ENCODE results near the gene HAUS3. TPM values are rescaled to one million over a fixed set of nuclear protein-coding genes. Genes with fewer than 3 reads are reported as not detected.

The HAUS3 gene
- total and polyA plus RNA-seq, 2 experiments from 2014 or later, result 21.4 to 36.0 TPM

DNA sequence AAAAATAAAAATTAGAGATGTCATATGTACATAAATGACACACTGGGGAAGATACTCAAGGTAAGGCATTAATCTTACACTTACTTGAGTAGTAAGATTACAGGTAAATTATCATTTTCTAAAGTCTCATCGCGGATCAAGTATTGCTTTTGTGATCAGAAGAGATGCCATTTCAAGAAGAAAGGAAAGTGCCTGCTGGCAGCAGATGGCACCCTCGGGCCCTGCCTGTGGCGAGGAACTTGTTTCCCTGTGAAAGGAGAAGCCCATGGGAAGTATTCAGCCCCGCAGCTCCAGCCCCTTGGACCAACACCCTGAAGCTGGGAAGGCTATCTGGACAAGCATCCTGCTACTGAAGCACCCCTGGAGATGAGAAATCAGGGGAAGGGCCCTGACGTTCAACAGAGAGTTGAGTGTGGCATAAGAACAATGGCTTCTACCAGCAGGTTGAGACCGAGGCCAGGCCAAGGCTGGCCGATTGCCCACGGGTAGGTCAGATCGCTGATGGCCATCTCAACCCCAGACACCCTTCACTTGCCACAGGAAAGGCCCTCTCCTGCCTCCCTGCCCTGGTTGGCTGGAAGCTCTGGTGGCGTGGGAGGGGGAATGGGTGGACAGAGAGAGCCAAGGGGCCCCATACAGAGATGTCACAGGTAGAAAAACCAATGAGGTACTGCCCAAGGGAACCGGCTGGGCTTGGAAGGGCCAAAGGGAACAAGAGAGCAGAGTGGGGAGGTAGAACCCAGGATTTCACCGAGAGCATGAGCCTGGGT, 38.8 kb upstream of the HAUS3 start:
- Mint-ChIP-seq H3K27ac (no peak overlapping the region), H3K36me3 (ENCODE audit: low read depth) (no peaks in the 10 kb centered on the region), H3K27me3 (ENCODE audit: insufficient read depth, low read depth, poor library complexity) (peaks cover 10% of the 10 kb centered on the region), H3K4me1 (no peaks in the 10 kb centered on the region), H3K9me3 (no peaks in the 10 kb centered on the region), H3K4me3 (no peak overlapping the region)
- DNase-seq (ENCODE audit: low spot score), result no peak
- no peaks in the 10 kb centered on the region for H3K4me1 ChIP-seq (ENCODE audit: insufficient read depth)
- no peak overlapping the region for H3K4me3 ChIP-seq
- no peaks in the 10 kb centered on the region for H3K27me3 ChIP-seq (ENCODE audit: insufficient read depth)
- no peaks in the 10 kb centered on the region for H3F3A ChIP-seq (replicated peaks; ENCODE audit: low read depth)
- H3K36me3 ChIP-seq (ENCODE audit: insufficient read depth), result no peaks in the 10 kb centered on the region
- no peak overlapping the region for H3K4me2 ChIP-seq
- no peaks in the 10 kb centered on the region for H3K9me2 ChIP-seq (ENCODE audit: insufficient read depth)
- H3K79me2 ChIP-seq (replicated peaks; ENCODE audit: insufficient read depth), result no peaks in the 10 kb centered on the region
- no peak for ATAC-seq
- H3K27ac ChIP-seq (ENCODE audit: low read depth), result no peak overlapping the region
- no peaks in the 10 kb centered on the region for H4K20me1 ChIP-seq (replicated peaks; ENCODE audit: insufficient read depth)
- H2AFZ ChIP-seq, result no peak overlapping the region
- TF ChIP-seq, protein P1, sequence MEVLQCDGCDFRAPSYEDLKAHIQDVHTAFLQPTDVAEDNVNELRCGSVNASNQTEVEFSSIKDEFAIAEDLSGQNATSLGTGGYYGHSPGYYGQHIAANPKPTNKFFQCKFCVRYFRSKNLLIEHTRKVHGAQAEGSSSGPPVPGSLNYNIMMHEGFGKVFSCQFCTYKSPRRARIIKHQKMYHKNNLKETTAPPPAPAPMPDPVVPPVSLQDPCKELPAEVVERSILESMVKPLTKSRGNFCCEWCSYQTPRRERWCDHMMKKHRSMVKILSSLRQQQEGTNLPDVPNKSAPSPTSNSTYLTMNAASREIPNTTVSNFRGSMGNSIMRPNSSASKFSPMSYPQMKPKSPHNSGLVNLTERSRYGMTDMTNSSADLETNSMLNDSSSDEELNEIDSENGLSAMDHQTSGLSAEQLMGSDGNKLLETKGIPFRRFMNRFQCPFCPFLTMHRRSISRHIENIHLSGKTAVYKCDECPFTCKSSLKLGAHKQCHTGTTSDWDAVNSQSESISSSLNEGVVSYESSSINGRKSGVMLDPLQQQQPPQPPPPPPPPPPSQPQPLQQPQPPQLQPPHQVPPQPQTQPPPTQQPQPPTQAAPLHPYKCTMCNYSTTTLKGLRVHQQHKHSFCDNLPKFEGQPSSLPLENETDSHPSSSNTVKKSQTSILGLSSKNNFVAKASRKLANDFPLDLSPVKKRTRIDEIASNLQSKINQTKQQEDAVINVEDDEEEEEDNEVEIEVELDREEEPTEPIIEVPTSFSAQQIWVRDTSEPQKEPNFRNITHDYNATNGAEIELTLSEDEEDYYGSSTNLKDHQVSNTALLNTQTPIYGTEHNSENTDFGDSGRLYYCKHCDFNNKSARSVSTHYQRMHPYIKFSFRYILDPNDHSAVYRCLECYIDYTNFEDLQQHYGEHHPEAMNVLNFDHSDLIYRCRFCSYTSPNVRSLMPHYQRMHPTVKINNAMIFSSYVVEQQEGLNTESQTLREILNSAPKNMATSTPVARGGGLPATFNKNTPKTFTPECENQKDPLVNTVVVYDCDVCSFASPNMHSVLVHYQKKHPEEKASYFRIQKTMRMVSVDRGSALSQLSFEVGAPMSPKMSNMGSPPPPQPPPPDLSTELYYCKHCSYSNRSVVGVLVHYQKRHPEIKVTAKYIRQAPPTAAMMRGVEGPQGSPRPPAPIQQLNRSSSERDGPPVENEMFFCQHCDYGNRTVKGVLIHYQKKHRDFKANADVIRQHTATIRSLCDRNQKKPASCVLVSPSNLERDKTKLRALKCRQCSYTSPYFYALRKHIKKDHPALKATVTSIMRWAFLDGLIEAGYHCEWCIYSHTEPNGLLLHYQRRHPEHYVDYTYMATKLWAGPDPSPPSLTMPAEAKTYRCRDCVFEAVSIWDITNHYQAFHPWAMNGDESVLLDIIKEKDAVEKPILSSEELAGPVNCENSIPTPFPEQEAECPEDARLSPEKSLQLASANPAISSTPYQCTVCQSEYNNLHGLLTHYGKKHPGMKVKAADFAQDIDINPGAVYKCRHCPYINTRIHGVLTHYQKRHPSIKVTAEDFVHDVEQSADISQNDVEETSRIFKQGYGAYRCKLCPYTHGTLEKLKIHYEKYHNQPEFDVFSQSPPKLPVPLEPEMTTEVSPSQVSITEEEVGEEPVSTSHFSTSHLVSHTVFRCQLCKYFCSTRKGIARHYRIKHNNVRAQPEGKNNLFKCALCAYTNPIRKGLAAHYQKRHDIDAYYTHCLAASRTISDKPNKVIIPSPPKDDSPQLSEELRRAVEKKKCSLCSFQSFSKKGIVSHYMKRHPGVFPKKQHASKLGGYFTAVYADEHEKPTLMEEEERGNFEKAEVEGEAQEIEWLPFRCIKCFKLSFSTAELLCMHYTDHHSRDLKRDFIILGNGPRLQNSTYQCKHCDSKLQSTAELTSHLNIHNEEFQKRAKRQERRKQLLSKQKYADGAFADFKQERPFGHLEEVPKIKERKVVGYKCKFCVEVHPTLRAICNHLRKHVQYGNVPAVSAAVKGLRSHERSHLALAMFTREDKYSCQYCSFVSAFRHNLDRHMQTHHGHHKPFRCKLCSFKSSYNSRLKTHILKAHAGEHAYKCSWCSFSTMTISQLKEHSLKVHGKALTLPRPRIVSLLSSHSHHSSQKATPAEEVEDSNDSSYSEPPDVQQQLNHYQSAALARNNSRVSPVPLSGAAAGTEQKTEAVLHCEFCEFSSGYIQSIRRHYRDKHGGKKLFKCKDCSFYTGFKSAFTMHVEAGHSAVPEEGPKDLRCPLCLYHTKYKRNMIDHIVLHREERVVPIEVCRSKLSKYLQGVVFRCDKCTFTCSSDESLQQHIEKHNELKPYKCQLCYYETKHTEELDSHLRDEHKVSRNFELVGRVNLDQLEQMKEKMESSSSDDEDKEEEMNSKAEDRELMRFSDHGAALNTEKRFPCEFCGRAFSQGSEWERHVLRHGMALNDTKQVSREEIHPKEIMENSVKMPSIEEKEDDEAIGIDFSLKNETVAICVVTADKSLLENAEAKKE (CRISPR knock-in tag; IDR thresholded peaks at IDR 0.05), result no peak
- TF ChIP-seq, protein P2, sequence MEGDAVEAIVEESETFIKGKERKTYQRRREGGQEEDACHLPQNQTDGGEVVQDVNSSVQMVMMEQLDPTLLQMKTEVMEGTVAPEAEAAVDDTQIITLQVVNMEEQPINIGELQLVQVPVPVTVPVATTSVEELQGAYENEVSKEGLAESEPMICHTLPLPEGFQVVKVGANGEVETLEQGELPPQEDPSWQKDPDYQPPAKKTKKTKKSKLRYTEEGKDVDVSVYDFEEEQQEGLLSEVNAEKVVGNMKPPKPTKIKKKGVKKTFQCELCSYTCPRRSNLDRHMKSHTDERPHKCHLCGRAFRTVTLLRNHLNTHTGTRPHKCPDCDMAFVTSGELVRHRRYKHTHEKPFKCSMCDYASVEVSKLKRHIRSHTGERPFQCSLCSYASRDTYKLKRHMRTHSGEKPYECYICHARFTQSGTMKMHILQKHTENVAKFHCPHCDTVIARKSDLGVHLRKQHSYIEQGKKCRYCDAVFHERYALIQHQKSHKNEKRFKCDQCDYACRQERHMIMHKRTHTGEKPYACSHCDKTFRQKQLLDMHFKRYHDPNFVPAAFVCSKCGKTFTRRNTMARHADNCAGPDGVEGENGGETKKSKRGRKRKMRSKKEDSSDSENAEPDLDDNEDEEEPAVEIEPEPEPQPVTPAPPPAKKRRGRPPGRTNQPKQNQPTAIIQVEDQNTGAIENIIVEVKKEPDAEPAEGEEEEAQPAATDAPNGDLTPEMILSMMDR (conservative IDR thresholded peaks at IDR 0.05; ENCODE audit: low read depth in 2 of 2), result 0 out of 4 replicates have a peak, but pooled peaks of 1 of the 2 experiments have one; percentile 6
- TF ChIP-seq, protein P3, sequence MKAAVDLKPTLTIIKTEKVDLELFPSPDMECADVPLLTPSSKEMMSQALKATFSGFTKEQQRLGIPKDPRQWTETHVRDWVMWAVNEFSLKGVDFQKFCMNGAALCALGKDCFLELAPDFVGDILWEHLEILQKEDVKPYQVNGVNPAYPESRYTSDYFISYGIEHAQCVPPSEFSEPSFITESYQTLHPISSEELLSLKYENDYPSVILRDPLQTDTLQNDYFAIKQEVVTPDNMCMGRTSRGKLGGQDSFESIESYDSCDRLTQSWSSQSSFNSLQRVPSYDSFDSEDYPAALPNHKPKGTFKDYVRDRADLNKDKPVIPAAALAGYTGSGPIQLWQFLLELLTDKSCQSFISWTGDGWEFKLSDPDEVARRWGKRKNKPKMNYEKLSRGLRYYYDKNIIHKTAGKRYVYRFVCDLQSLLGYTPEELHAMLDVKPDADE (IDR thresholded peaks at IDR 0.05), result no peak
